Panc1 (cell line): ENCODE results near the gene RAB3IL1. TPM values are rescaled to one million over a fixed set of nuclear protein-coding genes. Genes with fewer than 3 reads are reported as not detected.
"Not testable (repeated sequence)": the region's sequence is repeated elsewhere in the genome, so short reads cannot be mapped to it uniquely, and the experiment has no call there.

Experiments
- ATAC-seq: fragments of 200-7000 bp; cut with Tn5 transposase; 2 replicates; pipeline ENCODE4 v1.9.1; 2020; ENCODE audit warnings: mild to moderate bottlenecking, moderate library complexity
- BruUV-seq: library from RNA; stranded (reverse); fragments of 400-500 nt; replicated peaks from 2 replicates; lab custom pipeline; 2021; lab: Mats Ljungman, UMichigan
- CTCF ChIA-PET: fragments of 300-600 bp; sonication (Branson Sonifier 250); formaldehyde crosslinking; loops from one replicate; lab custom pipeline; 2022; ENCODE audit warnings: antibody characterized with exemption; lab: Charles Lee
- POLR2A ChIA-PET: fragments of 300-600 bp; sonication (Branson Sonifier 250); formaldehyde crosslinking; loops from one replicate; lab custom pipeline; 2022; ENCODE audit warnings: antibody characterized with exemption; lab: Charles Lee
- DNase-seq: peaks from one replicate; pipeline ENCODE4 v3.0.0-alpha.2; 2010; ENCODE audit warnings: low read depth, low spot score
- H3K27ac ChIP-seq: 2 replicates; pipeline ENCODE4 v1.5.1; 2011; ENCODE audit warnings: mild to moderate bottlenecking, low read length, inconsistent platforms
- H3K27me3 ChIP-seq: fragments of 200-500 bp; sonication (Bioruptor generic); 2 replicates; pipeline ENCODE4 v1.6.0; 2014; ENCODE audit warnings: low read length, inconsistent platforms; ENCODE audit not compliant: control insufficient read depth, insufficient read depth
- H3K36me3 ChIP-seq: fragments of 200-500 bp; sonication (Bioruptor generic); 2 replicates; pipeline ENCODE4 v1.5.1; 2014; ENCODE audit warnings: inconsistent platforms, mild to moderate bottlenecking, low read length, moderate library complexity; ENCODE audit not compliant: control insufficient read depth, insufficient read depth
- H3K4me1 ChIP-seq: 2 replicates; pipeline ENCODE4 v1.5.1; 2011; ENCODE audit warnings: inconsistent platforms, mild to moderate bottlenecking, low read length, moderate library complexity; ENCODE audit not compliant: control insufficient read depth, insufficient read depth
- H3K4me3 ChIP-seq, 2 experiments: 2 replicates each; pipeline ENCODE4 v1.5.1; 2011 to 2012; ENCODE audit warnings: low read depth in 2 of 2, low read length in 2 of 2, mild to moderate bottlenecking in 2 of 2, inconsistent platforms in 1 of 2, moderate library complexity in 1 of 2
- H3K9me3 ChIP-seq: fragments of 200-500 bp; sonication (Bioruptor generic); 2 replicates; pipeline ENCODE4 v1.5.1; 2014; ENCODE audit warnings: low read depth, mild to moderate bottlenecking, inconsistent platforms, low read length, moderate library complexity; ENCODE audit not compliant: control insufficient read depth, insufficient read depth
- CTCF ChIP-seq: fragments of 450-650 bp; IDR thresholded peaks from 2 replicates; pipeline ENCODE4 v1.5.1; 2017; ENCODE audit warnings: mild to moderate bottlenecking
- POLR2AphosphoS5 ChIP-seq: IDR thresholded peaks from 2 replicates; pipeline ENCODE4 v1.6.1; 2012; ENCODE audit warnings: mild to moderate bottlenecking, low read depth, low read length, moderate library complexity
- REST ChIP-seq, 2 experiments: IDR thresholded peaks; 2 replicates each; pipeline ENCODE4 v1.6.1; 2011 to 2012; ENCODE audit warnings: low read depth in 2 of 2, control low read depth in 1 of 2, low read length in 1 of 2, mild to moderate bottlenecking in 1 of 2, moderate library complexity in 1 of 2; ENCODE audit not compliant: insufficient read depth in 1 of 2
- SIN3A ChIP-seq: IDR thresholded peaks from 2 replicates; pipeline ENCODE4 v1.6.1; 2012; ENCODE audit warnings: low read depth, mild to moderate bottlenecking, low read length, moderate library complexity, borderline replicate concordance; ENCODE audit not compliant: insufficient read depth
- TCF7L2 ChIP-seq: IDR thresholded peaks from 2 replicates; pipeline ENCODE4 v1.6.1; 2011; ENCODE audit warnings: mild to moderate bottlenecking, low read depth, low read length, inconsistent platforms
- in situ Hi-C: cut with HindIII; loops from 2 replicates; pipeline ENCODE4 v1.10.0; 2016; ENCODE audit warnings: low sequenced_read_pairs, low pct_unique_long_range_greater_than_20kb
- intact Hi-C: fragments of 100-400 bp; cut with micrococcal nuclease; formaldehyde crosslinking; loops from one replicate; pipeline ENCODE4 v1.10.0; 2022; ENCODE audit not compliant: unreplicated experiment
- total RNA-seq: library from RNA; stranded (reverse); gene quantifications from one replicate; pipeline ENCODE4 v1.2.1, GENCODE V29; 2021; ENCODE audit not compliant: unreplicated experiment

RAB3IL1 gene
- total RNA-seq, 1 experiment from 2014 or later: 8.9 TPM

DNA sequence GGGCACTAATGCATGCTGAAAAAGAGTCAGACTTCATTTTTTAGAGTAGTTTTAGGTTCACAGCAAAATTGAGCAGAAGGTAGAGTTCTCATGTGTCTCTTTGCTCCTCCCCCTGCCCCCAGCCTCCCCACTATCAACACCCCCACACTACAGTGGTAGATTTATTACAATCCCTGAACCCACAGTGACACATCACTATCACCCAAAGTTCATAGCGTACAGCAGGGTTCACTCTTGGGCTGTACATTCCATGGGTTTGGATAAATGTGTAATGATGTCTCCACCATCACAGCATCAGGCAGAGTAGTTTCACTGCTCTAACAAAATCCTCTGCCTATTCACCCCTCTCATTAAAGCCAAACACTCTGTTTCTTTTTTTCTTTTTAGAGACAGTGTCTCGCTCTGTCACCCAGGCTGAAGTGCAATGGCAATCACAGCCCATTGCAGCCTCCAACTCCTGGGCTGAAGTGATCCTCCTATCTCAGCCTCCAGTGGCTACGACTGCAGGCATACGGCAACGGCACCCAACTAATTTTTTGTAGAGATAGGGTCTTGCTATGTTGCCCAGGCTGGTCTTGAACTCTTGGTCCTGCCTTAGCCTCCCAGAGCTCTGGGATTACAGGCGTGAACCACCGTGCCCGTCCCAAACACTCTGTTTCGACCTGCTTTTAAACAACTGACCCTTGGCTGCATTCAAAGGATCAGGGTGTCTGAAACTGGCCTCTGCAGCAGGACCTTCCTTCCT lies 36.9 kb upstream of the RAB3IL1 start:
- BruUV-seq: no TSS peak
- intact Hi-C loops (no loop called here), in situ Hi-C loops (no loop called here)
- Histone ChIP-seq H3K36me3 (no peaks in the 10 kb centered on the region), H3K27ac (no peak overlapping the region), H3K9me3 (no peaks in the 10 kb centered on the region), H3K4me3 (no peak overlapping the region), H3K27me3 (no peaks in the 10 kb centered on the region), H3K4me1 (peaks cover 4% of the 10 kb centered on the region; the same call in 1 of the 2 replicates)
- ATAC-seq: peak; percentile 39; the same call in 1 of the 2 replicates
- no peak for DNase-seq
- POLR2A ChIA-PET: no interaction called here
- CTCF ChIA-PET: interaction anchor here (0.7 kb wide), 1 partner anchor 31 kb away, joined by 4 read pairs; no protein-coding TSS in a partner anchor
- TF ChIP-seq CTCF (no peak), SIN3A (no peak), TCF7L2 (no peak), REST (IDR thresholded peaks at IDR 0.05; ENCODE audit: insufficient read depth in 1 of 2, low read depth in 2 of 2, low read length in 1 of 2) (no peak), POLR2AphosphoS5 (no peak)

DNA sequence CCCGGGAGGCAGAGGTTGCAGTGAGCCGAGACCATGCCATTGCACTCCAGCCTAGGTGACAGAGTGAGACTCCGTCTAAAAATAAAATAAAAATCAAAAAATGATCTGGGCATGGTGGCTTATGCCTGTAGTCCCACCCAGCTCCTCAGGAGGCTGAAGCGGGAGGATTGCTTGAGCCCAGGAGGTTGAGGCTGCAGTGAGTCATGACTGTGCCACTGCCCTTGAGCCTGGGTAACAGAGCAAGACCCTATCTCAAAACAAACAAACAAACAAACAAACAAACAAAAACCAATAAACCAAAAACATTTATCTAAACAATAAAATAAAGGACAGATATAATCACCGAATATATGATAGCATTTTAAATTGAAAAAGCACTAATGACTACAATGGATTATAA lies 36.3 kb upstream of the RAB3IL1 start:
- ATAC-seq, CTCF ChIA-PET, H3K27ac ChIP-seq, H3K36me3 ChIP-seq, BruUV-seq, H3K4me3 ChIP-seq, intact Hi-C loops, in situ Hi-C loops, POLR2A ChIA-PET, H3K9me3 ChIP-seq, H3K4me1 ChIP-seq, DNase-seq, H3K27me3 ChIP-seq: not testable (repeated sequence)

DNA sequence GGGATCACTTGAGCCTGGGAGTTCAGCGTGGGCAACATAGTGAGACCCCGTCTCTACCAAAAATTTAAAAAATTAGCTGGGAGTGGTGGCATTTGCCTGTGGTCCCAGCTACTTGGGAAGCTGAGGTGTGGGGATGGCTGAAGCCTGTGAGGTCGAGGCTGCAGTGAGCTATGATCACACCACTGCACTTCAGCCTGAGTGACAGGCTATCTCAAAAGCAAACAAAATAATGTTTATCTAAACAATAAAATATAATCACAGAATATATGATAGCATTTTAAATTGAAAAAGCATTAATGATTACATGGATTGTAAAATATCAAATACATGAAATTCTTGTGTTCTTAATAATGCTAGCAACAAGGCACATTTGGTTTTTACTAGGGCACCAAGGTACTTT lies 35.5 kb upstream of the RAB3IL1 start:
- Histone ChIP-seq H3K4me1 (peaks cover 4% of the 10 kb centered on the region; the same call in 1 of the 2 replicates), H3K4me3 (no peak overlapping the region), H3K9me3 (no peaks in the 10 kb centered on the region), H3K36me3 (no peaks in the 10 kb centered on the region), H3K27ac (no peak overlapping the region), H3K27me3 (no peaks in the 10 kb centered on the region)
- BruUV-seq: no TSS peak
- CTCF ChIA-PET: no interaction called here
- intact Hi-C loops: no loop called here
- TF ChIP-seq CTCF: no peak
- no peak for TF ChIP-seq REST (IDR thresholded peaks at IDR 0.05; ENCODE audit: insufficient read depth in 1 of 2, low read depth in 2 of 2, low read length in 1 of 2)
- no peak for TF ChIP-seq POLR2AphosphoS5
- no peak for TF ChIP-seq SIN3A
- no peak for TF ChIP-seq TCF7L2
- ATAC-seq (no peak), DNase-seq (no peak)
- POLR2A ChIA-PET: no interaction called here
- in situ Hi-C loops: no loop called here
